Activated naive CD4-positive, alpha-beta T cell treated with anti-CD3 and anti-CD28 coated beads for 36 hours (primary cell): ENCODE results near the gene CLTCL1. TPM values are rescaled to one million over a fixed set of nuclear protein-coding genes. Genes with fewer than 3 reads are reported as not detected.
"Not testable (repeated sequence)": the region's sequence is repeated elsewhere in the genome, so short reads cannot be mapped to it uniquely, and the experiment has no call there.

Experiments used
- CTCF ChIA-PET: fragments of 350-600 bp; sonication (Branson Sonifier 250); formaldehyde crosslinking; loops from one replicate; lab custom pipeline; 2021; ENCODE audit warnings: antibody characterized with exemption; lab: Charles Lee
- DNase-seq: peaks from one replicate; pipeline ENCODE4 v3.0.0-alpha.2; 2020
- H3K27ac Mint-ChIP-seq: one replicate; pipeline ENCODE4 v1.8.0; 2021; ENCODE audit warnings: mild to moderate bottlenecking, mixed read lengths
- H3K27me3 Mint-ChIP-seq: one replicate; pipeline ENCODE4 v1.8.0; 2021; ENCODE audit warnings: low read depth, mixed read lengths
- H3K36me3 Mint-ChIP-seq: one replicate; pipeline ENCODE4 v1.8.0; 2021; ENCODE audit warnings: low read depth, mixed read lengths
- H3K4me1 Mint-ChIP-seq: one replicate; pipeline ENCODE4 v1.8.0; 2021; ENCODE audit warnings: low read depth, mixed read lengths
- H3K4me3 Mint-ChIP-seq: one replicate; pipeline ENCODE4 v1.8.0; 2021; ENCODE audit warnings: mild to moderate bottlenecking, moderate library complexity, mixed read lengths
- H3K9me3 Mint-ChIP-seq: one replicate; pipeline ENCODE4 v1.8.0; 2021; ENCODE audit warnings: mixed read lengths
- intact Hi-C: fragments of 100-400 bp; cut with micrococcal nuclease; formaldehyde crosslinking; loops from one replicate; pipeline ENCODE4 v1.15.1; 2023
- total RNA-seq, 2 experiments: library from RNA; stranded (reverse); gene quantifications; one replicate each; pipeline ENCODE4 v1.2.3, GENCODE V29; 2021

Gene CLTCL1
- total RNA-seq, 2 experiments from 2014 or later: 0.57 to 1.0 TPM

DNA sequence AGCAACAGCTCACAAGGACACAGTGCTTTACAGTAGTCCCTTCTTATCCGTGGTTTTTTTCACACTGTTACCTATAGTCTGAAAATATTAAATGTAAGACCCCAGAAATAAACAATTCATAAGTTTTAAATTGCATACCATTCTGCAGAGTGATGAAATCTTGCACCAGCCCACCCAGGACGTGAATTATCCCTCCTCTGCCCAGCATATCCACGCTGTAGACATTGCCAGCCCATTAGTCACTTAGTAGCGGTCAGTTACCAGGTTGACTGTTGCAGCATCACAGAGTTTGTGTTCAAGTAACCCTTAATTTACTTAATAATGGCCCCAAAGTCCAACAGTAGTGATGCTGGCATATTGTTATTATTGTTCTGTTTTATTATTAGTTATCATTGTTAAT lies 3.6 kb downstream of the CLTCL1 start:
- Mint-ChIP-seq H3K4me3 (no peak overlapping the region), H3K27ac (no peak overlapping the region), H3K27me3 (peaks cover 15% of the 10 kb centered on the region), H3K9me3 (no peaks in the 10 kb centered on the region), H3K36me3 (no peaks in the 10 kb centered on the region), H3K4me1 (peaks cover 12% of the 10 kb centered on the region)
- DNase-seq: no peak
- CTCF ChIA-PET: interaction anchor here (1.3 kb wide), 1 partner anchor 10 kb away, joined by 3 read pairs; no protein-coding TSS in a partner anchor
- intact Hi-C loops: no loop called here

DNA sequence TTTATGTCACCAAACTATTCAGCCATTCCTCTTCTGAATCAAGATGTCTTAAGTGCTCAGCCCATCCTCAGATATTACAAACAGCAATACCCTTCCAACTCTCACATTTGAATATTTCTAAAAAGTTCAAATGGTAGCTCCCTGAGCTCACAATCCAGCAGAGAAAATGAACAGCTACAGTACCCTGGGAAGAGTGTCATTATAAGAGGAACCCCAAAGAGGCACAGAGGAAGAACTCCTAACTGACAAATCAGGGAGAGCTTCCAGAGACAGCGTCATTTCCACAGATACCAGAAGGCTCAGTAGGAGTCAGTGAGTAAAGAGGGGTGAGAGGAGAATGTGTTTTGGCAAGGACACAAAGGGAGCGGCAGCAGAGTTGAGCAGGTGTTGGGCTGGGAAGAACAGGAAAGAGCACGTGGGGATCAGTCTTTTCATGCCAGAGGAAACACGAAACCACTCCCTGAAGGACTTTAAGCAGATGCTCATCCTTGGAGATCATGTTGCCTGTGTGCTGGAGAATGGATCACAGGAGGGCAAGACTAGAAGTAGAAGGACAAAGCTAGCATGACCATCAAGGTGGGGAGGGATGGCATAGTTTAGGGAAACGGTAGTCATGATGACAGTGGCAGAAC lies 4.3 kb downstream of the CLTCL1 start:
- Mint-ChIP-seq H3K4me1 (peaks cover 7% of the 10 kb centered on the region), H3K4me3 (no peak overlapping the region)

DNA sequence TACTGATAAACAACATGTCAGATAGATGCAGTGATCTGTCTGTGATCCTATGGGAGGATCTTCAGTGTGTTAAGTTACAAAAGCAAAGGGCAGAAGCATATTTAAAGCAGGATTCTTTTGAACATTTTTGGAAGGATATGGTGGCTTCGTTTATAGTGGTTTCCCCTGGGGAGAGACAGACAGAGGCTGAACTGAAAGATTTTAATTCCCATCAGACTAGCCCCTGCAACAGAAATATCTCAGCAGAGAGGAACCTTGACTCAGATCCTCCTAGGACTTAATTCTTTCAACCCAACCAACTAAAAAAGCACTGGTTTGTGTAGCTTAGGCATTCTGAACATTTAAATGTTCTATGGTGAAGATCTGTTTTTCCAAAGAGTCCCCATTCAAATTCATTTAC lies 5.7 kb downstream of the CLTCL1 start:
- Mint-ChIP-seq H3K27ac (no peak overlapping the region), H3K4me3 (no peak overlapping the region), H3K9me3 (no peaks in the 10 kb centered on the region), H3K4me1 (peaks cover 5% of the 10 kb centered on the region), H3K36me3 (no peaks in the 10 kb centered on the region), H3K27me3 (peaks cover 15% of the 10 kb centered on the region)
- intact Hi-C loops: no loop called here
- CTCF ChIA-PET: no interaction called here
- no peak for DNase-seq

More for the DNA sequence above, 4.3 kb downstream of the CLTCL1 start:
- CTCF ChIA-PET: interaction anchor here (1.3 kb wide), 1 partner anchor 10 kb away, joined by 3 read pairs; no protein-coding TSS in a partner anchor
- Mint-ChIP-seq H3K27ac (no peak overlapping the region), H3K9me3 (no peaks in the 10 kb centered on the region), H3K27me3 (peaks cover 15% of the 10 kb centered on the region), H3K36me3 (no peaks in the 10 kb centered on the region)
- intact Hi-C loops: no loop called here
- DNase-seq: no peak

DNA sequence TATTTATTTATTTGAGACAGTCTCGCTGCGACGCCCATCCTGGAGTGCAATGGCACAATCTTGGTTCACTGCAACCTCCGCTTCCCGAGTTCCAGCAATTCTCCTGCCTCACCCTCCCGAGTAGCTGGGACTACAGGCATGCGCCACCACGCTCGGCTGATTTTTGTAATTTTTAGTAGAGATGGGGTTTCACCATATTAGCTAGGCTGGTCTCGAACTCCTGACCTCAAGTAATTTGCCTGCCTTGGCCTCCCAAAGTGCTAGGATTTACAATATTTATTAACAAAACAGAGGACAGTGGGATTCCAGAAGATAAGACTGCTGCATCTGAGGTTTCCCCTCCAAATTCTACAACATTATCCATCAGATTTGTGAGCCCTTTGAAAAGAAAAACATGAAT lies 12.4 kb downstream of the CLTCL1 start:
- DNase-seq, H3K4me1 Mint-ChIP-seq, H3K9me3 Mint-ChIP-seq, H3K27ac Mint-ChIP-seq, H3K27me3 Mint-ChIP-seq, CTCF ChIA-PET, H3K36me3 Mint-ChIP-seq, intact Hi-C loops, H3K4me3 Mint-ChIP-seq: not testable (repeated sequence)

DNA sequence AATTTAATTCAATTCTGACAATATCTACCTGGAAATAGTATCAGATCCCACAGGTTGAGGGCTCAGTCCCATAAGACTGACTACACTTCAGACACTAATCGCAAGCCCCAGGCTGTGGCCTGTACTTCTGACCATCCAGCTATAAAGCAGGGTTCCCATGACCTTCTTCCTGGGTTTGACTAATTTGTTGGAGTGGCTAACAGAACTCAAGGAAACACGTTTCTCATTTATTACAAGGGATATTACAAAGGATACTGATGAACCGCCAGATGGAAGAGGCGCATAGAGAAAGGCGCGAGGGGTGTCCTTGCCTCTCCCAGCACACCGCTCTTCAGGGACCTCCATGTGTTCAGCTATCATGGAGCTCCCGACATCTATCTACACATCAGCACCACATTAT lies 13.7 kb downstream of the CLTCL1 start:
- Mint-ChIP-seq H3K36me3 (no peaks in the 10 kb centered on the region), H3K27me3 (no peaks in the 10 kb centered on the region), H3K4me1 (no peaks in the 10 kb centered on the region), H3K4me3 (no peak overlapping the region), H3K27ac (no peak overlapping the region), H3K9me3 (no peaks in the 10 kb centered on the region)
- DNase-seq: no peak
- CTCF ChIA-PET: no interaction called here
- intact Hi-C loops: no loop called here

DNA sequence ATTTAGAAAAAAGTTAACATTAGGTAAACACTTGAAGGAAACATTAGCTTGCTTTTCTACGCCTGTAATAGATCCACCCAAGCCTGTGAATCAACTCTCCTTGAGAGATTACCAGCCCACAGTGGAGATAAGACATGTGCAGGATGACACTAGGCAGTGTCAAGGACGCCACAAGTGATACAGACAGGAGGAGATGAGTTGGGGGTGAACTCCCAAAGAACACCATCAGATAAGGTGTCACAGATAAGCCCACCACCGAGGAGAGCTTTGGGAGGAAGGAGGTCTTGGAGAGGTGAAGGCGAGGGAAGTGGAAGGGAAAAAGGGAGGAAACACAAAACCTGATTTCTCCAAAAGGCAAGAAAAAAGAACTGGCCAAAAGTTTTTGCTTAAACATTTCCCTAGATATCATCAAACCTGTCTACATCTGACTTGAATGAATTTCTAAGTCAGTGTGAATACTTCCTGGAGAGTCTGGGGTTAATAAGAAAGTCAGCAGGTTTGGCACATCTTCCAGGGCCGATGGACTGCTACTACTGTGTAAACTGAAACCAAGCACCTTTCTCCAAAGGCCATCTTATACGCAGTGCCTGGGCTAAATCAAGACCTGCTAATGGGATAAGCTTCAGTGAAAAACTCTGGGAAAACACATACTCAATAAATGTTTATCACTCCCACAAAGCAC lies 15.5 kb downstream of the CLTCL1 start:
- Mint-ChIP-seq H3K27me3 (no peaks in the 10 kb centered on the region), H3K9me3 (no peaks in the 10 kb centered on the region), H3K27ac (no peak overlapping the region), H3K4me1 (no peaks in the 10 kb centered on the region), H3K36me3 (no peaks in the 10 kb centered on the region), H3K4me3 (no peak overlapping the region)
- intact Hi-C loops: no loop called here
- DNase-seq: no peak
- CTCF ChIA-PET: no interaction called here

DNA sequence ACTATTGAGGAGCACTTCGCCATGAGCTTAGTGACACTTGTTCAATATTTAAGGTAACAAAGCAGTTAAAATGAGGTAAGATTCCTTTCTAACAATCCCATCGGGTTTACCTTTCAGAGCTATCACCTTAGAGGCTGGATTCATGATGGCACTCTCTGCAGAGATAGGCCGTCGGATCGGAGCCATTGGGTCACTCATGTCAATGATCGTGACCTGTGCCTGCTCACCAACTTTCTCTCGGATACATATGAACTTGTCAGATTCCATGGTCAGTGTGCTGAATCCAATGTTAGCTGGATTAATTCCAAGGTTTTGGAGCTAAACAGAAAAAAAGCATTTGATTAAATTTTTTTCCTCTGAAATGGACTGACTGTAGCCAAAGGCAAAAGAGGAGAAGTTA lies 16.0 kb downstream of the CLTCL1 start:
- DNase-seq: no peak
- no peak overlapping the region for H3K4me3 Mint-ChIP-seq
- intact Hi-C loops: no loop called here
- no peaks in the 10 kb centered on the region for H3K27me3 Mint-ChIP-seq
- H3K9me3 Mint-ChIP-seq: no peaks in the 10 kb centered on the region
- no peak overlapping the region for H3K27ac Mint-ChIP-seq
- H3K4me1 Mint-ChIP-seq: no peaks in the 10 kb centered on the region
- no peaks in the 10 kb centered on the region for H3K36me3 Mint-ChIP-seq
- CTCF ChIA-PET: no interaction called here

DNA sequence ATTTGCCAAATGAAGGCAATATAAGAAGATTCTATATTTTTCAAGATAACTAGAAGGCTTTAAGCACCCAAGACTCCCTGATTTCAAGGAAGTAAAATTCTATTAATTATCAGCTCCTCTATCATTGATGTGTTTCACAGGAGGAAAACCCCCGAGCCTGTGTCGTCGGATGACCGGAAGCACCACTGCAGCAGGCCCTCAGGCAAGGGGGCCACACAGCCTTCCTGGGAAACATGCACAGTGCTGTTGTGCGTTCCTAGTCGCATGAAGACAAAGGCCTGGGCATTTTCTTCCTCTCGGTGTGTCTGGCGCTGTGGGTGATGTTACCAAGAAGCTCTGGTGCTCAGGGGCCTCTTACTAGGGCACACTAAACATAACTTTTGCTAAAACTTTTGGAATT lies 16.4 kb downstream of the CLTCL1 start:
- Mint-ChIP-seq H3K27ac (no peak overlapping the region), H3K36me3 (no peaks in the 10 kb centered on the region), H3K4me1 (no peaks in the 10 kb centered on the region), H3K27me3 (no peaks in the 10 kb centered on the region), H3K4me3 (no peak overlapping the region), H3K9me3 (no peaks in the 10 kb centered on the region)
- intact Hi-C loops: no loop called here
- CTCF ChIA-PET: no interaction called here
- no peak for DNase-seq

DNA sequence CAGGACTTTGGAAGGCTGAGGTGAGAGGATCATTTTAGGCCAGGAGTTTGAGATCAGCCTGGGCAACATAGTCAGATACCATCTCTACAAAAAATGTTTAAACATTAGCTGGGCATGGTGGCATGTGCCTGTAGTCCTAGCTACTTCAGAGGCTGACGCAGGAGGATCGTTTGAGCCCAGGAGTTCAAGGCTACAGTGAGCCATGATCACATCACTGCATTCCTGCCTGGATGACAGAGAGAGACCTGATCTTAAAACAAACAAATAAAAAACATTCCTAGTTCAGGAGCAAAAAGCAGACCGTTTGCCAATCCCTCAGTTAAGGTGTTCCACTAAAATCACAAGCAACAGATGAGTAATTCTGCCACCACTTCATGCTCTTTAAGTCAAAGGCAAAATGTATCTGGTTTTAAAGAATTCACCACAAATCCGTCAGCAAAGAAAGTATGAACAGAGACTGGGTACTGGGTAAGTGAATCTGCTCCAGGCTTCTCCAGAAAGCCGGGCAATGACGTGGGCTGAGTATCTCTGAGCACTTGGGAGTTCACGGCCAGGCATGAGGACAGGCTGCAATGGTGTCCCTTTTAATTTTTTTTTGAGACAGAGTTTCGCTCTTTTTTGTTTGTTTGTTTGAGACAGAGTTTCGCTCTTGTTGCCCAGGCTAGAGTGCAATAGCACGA lies 19.5 kb downstream of the CLTCL1 start:
- Mint-ChIP-seq H3K27me3 (no peaks in the 10 kb centered on the region), H3K4me1 (no peaks in the 10 kb centered on the region)
- CTCF ChIA-PET: interaction anchor here (0.6 kb wide), 1 partner anchor 286 kb away, joined by 3 read pairs; no protein-coding TSS in a partner anchor

DNA sequence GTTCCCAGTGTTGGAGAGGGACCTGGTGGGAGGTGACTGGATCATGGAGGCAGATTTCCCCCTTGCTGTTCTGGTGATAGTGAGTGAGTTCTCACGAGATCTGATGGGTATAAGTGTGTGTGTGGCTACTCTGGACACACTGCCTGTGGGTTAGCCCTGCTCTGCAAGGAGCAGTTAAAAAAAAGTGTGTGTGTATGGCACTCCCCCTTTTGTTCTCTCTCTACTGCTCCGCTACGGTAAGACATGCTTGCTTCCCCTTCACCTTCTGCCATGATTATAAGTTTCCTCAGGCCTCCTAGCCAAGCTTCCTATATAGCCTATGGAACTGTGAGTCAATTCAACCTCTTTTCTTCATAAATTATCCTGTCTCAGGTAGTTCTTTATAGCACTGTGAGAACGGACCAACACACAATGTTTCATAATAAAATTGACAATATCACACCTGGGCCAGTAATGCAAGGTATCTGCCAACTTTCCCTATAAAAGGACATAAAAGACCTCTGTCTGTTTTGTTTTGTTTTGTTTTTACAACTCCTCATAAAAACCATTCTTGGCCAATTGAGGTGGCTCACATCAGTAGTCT lies 20.2 kb downstream of the CLTCL1 start:
- CTCF ChIA-PET: interaction anchor here (0.6 kb wide), 1 partner anchor 286 kb away, joined by 3 read pairs; no protein-coding TSS in a partner anchor
- Mint-ChIP-seq H3K36me3 (peaks cover 5% of the 10 kb centered on the region), H3K27ac (no peak overlapping the region), H3K9me3 (peaks cover 5% of the 10 kb centered on the region), H3K4me1 (no peaks in the 10 kb centered on the region), H3K27me3 (no peaks in the 10 kb centered on the region), H3K4me3 (no peak overlapping the region)
- intact Hi-C loops: no loop called here
- DNase-seq: no peak

More for the DNA sequence above, 19.5 kb downstream of the CLTCL1 start:
- intact Hi-C loops: no loop called here
- H3K27ac Mint-ChIP-seq: no peak overlapping the region
- H3K36me3 Mint-ChIP-seq: peaks cover 3% of the 10 kb centered on the region
- H3K9me3 Mint-ChIP-seq: no peaks in the 10 kb centered on the region
- H3K4me3 Mint-ChIP-seq: no peak overlapping the region
- DNase-seq: no peak

DNA sequence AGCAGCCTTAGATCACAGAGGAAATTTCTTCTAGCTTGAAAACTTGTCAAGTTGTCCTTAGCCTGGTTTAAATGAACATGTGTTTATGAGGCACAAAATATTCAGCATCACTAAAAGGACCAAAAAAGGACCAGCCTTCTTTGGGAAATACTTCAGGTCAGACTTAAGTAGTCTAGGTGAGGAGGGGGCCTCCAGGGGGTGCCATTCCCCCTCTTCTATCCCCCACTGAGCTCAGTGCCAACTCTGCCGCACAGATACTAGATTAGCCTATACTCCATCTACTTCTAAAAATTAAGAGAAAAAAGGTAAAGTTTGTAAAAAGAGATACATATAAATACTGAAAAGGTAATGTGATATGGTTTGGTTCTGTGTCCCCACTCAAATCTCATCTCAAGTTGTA lies 20.6 kb downstream of the CLTCL1 start:
- Mint-ChIP-seq H3K27ac (no peak overlapping the region), H3K4me1 (no peaks in the 10 kb centered on the region), H3K36me3 (peaks cover 10% of the 10 kb centered on the region), H3K4me3 (no peak overlapping the region), H3K27me3 (no peaks in the 10 kb centered on the region), H3K9me3 (peaks cover 10% of the 10 kb centered on the region)
- CTCF ChIA-PET: no interaction called here
- intact Hi-C loops: no loop called here
- DNase-seq: no peak

DNA sequence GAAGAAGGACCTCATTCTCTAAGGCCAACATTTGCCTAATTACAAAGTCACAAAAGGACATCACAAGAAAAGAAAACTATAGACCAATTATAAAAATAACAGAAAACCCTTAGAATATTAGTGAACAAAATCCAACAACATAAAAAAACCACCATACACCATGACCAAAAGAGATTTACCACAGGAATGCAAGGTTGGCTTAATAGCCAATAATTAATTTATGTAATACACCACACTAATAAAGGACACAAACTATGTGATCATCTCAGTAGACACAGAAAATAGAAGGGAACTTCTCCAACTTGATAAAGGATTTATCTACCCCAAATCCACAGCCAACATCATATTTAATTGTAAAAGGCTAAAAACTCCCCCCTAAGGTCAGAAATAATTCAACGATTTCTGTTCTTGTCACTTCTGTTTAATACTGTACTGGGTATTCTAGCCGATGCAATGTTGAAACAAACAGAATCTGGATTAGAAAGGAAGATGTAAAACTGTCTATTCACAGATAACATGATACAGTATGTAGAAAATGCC lies 24.9 kb downstream of the CLTCL1 start:
- peaks cover 12% of the 10 kb centered on the region for H3K36me3 Mint-ChIP-seq
- no peak overlapping the region for H3K27ac Mint-ChIP-seq
- intact Hi-C loops: no loop called here
- H3K27me3 Mint-ChIP-seq: no peaks in the 10 kb centered on the region
- CTCF ChIA-PET: no interaction called here
- DNase-seq: no peak
- H3K4me3 Mint-ChIP-seq: no peak overlapping the region
- H3K4me1 Mint-ChIP-seq: no peaks in the 10 kb centered on the region
- peaks cover 12% of the 10 kb centered on the region for H3K9me3 Mint-ChIP-seq
